Kidney (tissue), 14 donors: ENCODE results near the gene EHD1. TPM values are rescaled to one million over a fixed set of nuclear protein-coding genes. Genes with fewer than 3 reads are reported as not detected.

Experiments used
- DNase-seq, 5 donors: peaks; one replicate each; pipeline ENCODE4 v3.0.0-alpha.2; 2013 to 2020
- FAIRE-seq: peaks from 2 replicates; lab custom pipeline; 2012; peaks lifted over from hg19 to GRCh38; lab: Jason Lieb, UNC
- H3K27ac ChIP-seq, 2 donors: one replicate each; pipeline ENCODE4 v1.7.0; 2013; ENCODE audit warnings: low read depth in 2 of 2, low read length in 2 of 2, inconsistent platforms in 1 of 2
- H3K27me3 ChIP-seq: one replicate; pipeline ENCODE4 v1.7.1; 2013; ENCODE audit warnings: low read length, inconsistent platforms; ENCODE audit not compliant: control insufficient read depth, insufficient read depth
- H3K36me3 ChIP-seq, 3 donors: one replicate each; pipeline versions ENCODE4 v1.7.0 to v1.7.1; 2013; ENCODE audit warnings: low read length in 3 of 3, control low read depth in 1 of 3, inconsistent platforms in 1 of 3; ENCODE audit not compliant: insufficient read depth in 3 of 3, control insufficient read depth in 2 of 3
- H3K4me1 ChIP-seq, 3 donors: one replicate each; pipeline versions ENCODE4 v1.7.0 to v1.7.1; 2013; ENCODE audit warnings: low read length in 3 of 3, inconsistent platforms in 1 of 3, low read depth in 1 of 3; ENCODE audit not compliant: control insufficient read depth in 2 of 3, insufficient read depth in 2 of 3
- H3K4me3 ChIP-seq, 3 donors: one replicate each; pipeline versions ENCODE4 v1.7.0 to v1.8.1; 2013; ENCODE audit warnings: low read length in 3 of 3, control low read depth in 1 of 3, inconsistent platforms in 1 of 3
- H3K9ac ChIP-seq, 3 donors: one replicate each; pipeline versions ENCODE4 v1.7.0 to v1.7.1; 2013; ENCODE audit warnings: low read length in 3 of 3, control low read depth in 1 of 3, inconsistent platforms in 1 of 3
- H3K9me3 ChIP-seq, 3 donors: one replicate each; pipeline versions ENCODE4 v1.7.0 to v1.7.1; 2013; ENCODE audit warnings: low read length in 3 of 3, control low read depth in 1 of 3, inconsistent platforms in 1 of 3; ENCODE audit not compliant: control insufficient read depth in 2 of 3, insufficient read depth in 1 of 3
- intact Hi-C: fragments of 100-400 bp; cut with DNase I; formaldehyde crosslinking; loops from one replicate; pipeline ENCODE4 v1.11.1; 2022
- polyA plus RNA-seq: library from polyadenylated mRNA; stranded (reverse); fragments of 350-450 nt; fragmentation: Illumina TruSeq; extraction: RNeasy Lipid Tissue Mini Kit (QIAGEN cat#74804); gene quantifications from one replicate; pipeline ENCODE4 v1.2.3, GENCODE V29; 2014; ENCODE audit warnings: low read depth, low replicate concordance; ENCODE audit not compliant: insufficient read depth
- total RNA-seq: library from RNA; stranded (reverse); fragmentation: NEBNext Ultra II Directional; extraction: Animal tissue kit (Norgen Biotek cat#: 25700); gene quantifications from one replicate; pipeline ENCODE4 v1.2.1, GENCODE V29; 2021
- TF ChIP-seq, protein P1 (sequence below): IDR thresholded peaks from 3 replicates; pipeline ENCODE4 v1.5.1; 2012; ENCODE audit warnings: mild to moderate bottlenecking, moderate library complexity, borderline replicate concordance; ENCODE audit not compliant: insufficient read depth; ENCODE audit errors: extremely low read depth
- donor health status: control.
- donor health status: control.
- donor health status: control.
- donor health status: control.
- donor health status: control.
- donor health status: DM: yes; HTN: yes; CAD: no.
- donor health status: Normal renal cell carcinoma (clear cell type).

Gene EHD1
- total and polyA plus RNA-seq, 2 donors from 2014 or later = 48.9 to 76.1 TPM

GRCh38 chr11:64903291-64903833 lies 24.9 kb upstream of the EHD1 start:
- Histone ChIP-seq H3K27me3 (no peaks in the 10 kb centered on the region), H3K36me3 (peaks cover 2 to 25% (median 12%) of the 10 kb centered on the region in 3 donors), H3K9me3 (no peaks in the 10 kb centered on the region), H3K4me3 (no peak overlapping the region), H3K4me1 (no peaks in the 10 kb centered on the region), H3K9ac (no peak overlapping the region), H3K27ac (no peak overlapping the region)
- TF ChIP-seq, protein P1, sequence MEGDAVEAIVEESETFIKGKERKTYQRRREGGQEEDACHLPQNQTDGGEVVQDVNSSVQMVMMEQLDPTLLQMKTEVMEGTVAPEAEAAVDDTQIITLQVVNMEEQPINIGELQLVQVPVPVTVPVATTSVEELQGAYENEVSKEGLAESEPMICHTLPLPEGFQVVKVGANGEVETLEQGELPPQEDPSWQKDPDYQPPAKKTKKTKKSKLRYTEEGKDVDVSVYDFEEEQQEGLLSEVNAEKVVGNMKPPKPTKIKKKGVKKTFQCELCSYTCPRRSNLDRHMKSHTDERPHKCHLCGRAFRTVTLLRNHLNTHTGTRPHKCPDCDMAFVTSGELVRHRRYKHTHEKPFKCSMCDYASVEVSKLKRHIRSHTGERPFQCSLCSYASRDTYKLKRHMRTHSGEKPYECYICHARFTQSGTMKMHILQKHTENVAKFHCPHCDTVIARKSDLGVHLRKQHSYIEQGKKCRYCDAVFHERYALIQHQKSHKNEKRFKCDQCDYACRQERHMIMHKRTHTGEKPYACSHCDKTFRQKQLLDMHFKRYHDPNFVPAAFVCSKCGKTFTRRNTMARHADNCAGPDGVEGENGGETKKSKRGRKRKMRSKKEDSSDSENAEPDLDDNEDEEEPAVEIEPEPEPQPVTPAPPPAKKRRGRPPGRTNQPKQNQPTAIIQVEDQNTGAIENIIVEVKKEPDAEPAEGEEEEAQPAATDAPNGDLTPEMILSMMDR = no peak
- FAIRE-seq (no peak), DNase-seq (no peak)
- intact Hi-C loops = no loop called here

DNA sequence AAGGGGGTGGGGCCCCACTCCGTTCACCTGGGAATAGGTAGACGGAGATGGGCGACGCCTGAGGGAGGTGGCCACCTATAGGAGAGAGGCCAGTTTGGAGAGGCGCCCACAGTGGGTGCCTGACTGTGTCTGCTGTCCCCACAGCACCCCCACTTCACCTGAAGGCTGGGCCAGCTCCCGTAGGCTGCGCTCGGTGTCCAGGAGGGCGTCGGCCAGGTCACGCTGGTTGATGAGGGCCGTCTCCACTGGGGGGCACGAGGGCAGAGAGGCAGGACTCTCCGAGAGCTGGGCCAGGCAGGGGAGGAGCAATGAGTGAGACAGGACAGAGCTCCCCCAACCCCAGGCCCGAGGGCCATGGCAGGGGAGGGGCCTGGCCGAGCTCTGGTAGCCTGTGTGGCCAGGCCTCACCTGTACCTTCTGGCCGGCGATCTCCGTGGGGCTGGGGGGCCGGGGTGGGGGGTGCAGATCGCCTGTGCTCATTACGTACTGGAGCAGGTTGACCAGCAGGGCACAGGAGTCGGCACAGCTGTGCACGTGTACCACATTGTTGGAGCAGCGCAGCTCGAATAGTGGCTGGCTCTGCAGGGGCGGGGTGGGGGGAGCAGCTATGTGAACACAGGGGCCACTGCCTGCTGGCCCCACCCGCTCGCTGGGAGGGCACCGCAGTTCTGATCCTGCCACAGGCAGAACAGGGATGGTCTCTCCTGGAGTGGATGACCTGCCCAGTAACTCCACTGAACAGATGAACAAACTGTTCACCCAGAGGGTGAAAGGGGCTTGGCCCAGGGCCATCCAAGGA lies 23.9 kb upstream of the EHD1 start:
- H3K36me3 ChIP-seq = peaks cover 2 to 29% (median 13%) of the 10 kb centered on the region in 3 donors
- no peak for FAIRE-seq
- H3K27ac ChIP-seq = no peak overlapping the region
- DNase-seq = no peak
- intact Hi-C loops = no loop called here
- no peak overlapping the region for H3K4me3 ChIP-seq
- TF ChIP-seq, protein P1 = no peak
- no peaks in the 10 kb centered on the region for H3K4me1 ChIP-seq
- H3K9me3 ChIP-seq = no peaks in the 10 kb centered on the region
- no peak overlapping the region for H3K9ac ChIP-seq
- H3K27me3 ChIP-seq = no peaks in the 10 kb centered on the region

GRCh38 chr11:64900774-64901173 lies 22.4 kb upstream of the EHD1 start:
- TF ChIP-seq, protein P1 = no peak
- peaks cover 2 to 24% (median 11%) of the 10 kb centered on the region in 3 donors for H3K36me3 ChIP-seq
- no peak overlapping the region for H3K9ac ChIP-seq
- H3K27ac ChIP-seq = no peak overlapping the region
- no peak for DNase-seq
- no peak for FAIRE-seq
- intact Hi-C loops = no loop called here
- H3K27me3 ChIP-seq = no peaks in the 10 kb centered on the region
- no peaks in the 10 kb centered on the region for H3K4me1 ChIP-seq
- no peak overlapping the region for H3K4me3 ChIP-seq
- no peaks in the 10 kb centered on the region for H3K9me3 ChIP-seq
